Neutrophil (primary cell): ENCODE data around the gene TEX264.

ENCODE experiments used
- H3K27ac ChIP-seq: fragments of 200-600 bp; sonication (generic); 2 replicates; pipeline ENCODE4 v1.5.1; 2016; ENCODE audit warnings: mild to moderate bottlenecking, moderate library complexity
- H3K27me3 ChIP-seq: fragments of 200-600 bp; sonication (generic); 2 replicates; pipeline ENCODE4 v1.6.0; 2016; ENCODE audit warnings: mild to moderate bottlenecking
- H3K36me3 ChIP-seq: fragments of 200-600 bp; sonication (generic); 2 replicates; pipeline ENCODE4 v1.5.1; 2017
- H3K4me1 ChIP-seq, 2 experiments: fragments of 200-600 bp in 1 of 2; sonication (generic) in 1 of 2; 1 replicate in 1 of 2; 2 replicates in 1 of 2; pipeline versions ENCODE4 v1.5.1 to v1.6.1; 2013 to 2016; ENCODE audit warnings: low read depth in 1 of 2, low read length in 1 of 2, mild to moderate bottlenecking in 1 of 2, moderate library complexity in 1 of 2; ENCODE audit not compliant: control insufficient read depth in 1 of 2, insufficient read depth in 1 of 2
- H3K4me3 ChIP-seq, 2 experiments: fragments of 200-600 bp in 1 of 2; sonication (generic) in 1 of 2; 1 replicate in 1 of 2; 2 replicates in 1 of 2; pipeline ENCODE4 v1.5.1; 2013 to 2016; ENCODE audit warnings: low read depth in 1 of 2, low read length in 1 of 2, mild to moderate bottlenecking in 1 of 2, moderate library complexity in 1 of 2
- H3K9me3 ChIP-seq: fragments of 200-600 bp; sonication (generic); 2 replicates; pipeline ENCODE4 v1.5.1; 2016
- TF ChIP-seq, protein P1 (sequence below): fragments of 200-600 bp; sonication (generic); IDR thresholded peaks from 2 replicates; pipeline ENCODE4 v1.5.1; 2016; ENCODE audit warnings: antibody characterized with exemption

TEX264 gene

DNA sequence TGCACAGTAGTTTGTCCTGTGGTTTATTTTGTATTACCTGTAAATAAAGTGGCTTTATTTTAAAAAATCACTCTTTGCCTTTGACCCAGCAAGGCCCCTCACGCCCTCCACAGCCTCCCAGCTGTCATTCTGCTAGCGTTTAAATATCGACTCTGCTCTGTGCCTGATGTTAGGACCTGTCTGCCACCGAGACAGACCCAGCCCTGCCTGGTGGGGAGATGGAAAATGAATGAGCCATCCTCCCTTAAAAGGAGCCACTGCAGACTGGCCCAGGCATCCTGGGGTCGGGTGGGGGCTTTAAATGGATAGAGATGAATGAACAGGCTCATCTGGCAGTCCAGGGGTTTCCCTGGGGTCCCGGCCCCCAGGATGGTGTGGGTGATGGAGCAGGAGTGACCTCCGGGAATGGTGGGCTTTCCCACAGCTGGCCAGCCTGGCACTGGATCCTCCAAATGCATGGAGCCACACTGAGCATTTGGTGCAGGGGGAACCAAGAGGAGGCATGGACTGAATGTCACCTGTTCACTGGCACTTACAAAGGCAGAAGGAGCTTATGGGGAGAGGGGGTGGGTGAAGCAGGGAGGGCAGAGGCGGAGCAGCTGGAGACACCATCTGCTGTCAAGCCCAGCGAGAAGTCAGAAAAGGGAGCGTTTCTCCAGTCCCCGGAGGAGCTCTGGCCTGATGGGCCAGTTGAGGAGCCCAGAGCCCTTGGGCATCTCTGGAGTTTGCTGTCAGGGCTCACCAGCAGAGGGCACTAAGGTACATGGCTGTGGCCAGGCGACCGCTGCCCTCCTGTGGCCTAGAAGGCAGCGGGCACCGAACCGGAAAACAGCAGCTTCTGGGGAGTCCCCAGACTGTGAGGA, 47.7 kb downstream of the TEX264 start:
- no peaks in the 10 kb centered on the region for H3K4me1 ChIP-seq
- TF ChIP-seq, protein P1, sequence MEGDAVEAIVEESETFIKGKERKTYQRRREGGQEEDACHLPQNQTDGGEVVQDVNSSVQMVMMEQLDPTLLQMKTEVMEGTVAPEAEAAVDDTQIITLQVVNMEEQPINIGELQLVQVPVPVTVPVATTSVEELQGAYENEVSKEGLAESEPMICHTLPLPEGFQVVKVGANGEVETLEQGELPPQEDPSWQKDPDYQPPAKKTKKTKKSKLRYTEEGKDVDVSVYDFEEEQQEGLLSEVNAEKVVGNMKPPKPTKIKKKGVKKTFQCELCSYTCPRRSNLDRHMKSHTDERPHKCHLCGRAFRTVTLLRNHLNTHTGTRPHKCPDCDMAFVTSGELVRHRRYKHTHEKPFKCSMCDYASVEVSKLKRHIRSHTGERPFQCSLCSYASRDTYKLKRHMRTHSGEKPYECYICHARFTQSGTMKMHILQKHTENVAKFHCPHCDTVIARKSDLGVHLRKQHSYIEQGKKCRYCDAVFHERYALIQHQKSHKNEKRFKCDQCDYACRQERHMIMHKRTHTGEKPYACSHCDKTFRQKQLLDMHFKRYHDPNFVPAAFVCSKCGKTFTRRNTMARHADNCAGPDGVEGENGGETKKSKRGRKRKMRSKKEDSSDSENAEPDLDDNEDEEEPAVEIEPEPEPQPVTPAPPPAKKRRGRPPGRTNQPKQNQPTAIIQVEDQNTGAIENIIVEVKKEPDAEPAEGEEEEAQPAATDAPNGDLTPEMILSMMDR: no peak

DNA sequence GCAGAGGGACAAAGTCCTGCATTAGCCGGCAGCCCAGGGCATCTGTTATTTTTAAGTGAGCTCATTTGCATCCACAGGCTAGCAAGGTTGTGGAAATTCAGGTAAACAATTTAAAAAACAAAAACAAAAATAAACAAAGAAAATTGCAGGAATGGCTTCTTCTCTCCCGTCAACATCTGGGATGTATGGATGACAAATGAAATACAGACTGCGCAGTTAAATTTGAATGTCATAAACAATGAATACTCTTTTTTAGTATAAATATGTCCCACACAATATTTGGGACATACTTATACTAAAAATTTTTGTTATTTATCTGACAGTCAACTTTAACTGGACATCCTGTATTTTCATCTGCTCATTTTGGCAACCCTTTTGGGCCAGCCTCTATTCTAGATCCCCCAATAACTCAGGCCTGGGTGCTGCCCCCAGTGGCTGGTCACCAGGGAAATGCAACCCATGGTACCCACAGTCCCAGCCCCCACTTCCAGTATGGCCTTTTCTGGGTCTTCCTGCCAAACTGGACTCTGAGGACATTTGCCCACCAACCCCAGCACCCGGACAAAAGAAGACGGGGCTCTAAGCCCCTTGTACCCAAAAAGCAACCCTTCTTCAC, 48.5 kb downstream of the TEX264 start:
- no peaks in the 10 kb centered on the region for H3K9me3 ChIP-seq
- H3K27ac ChIP-seq: no peak overlapping the region
- H3K4me3 ChIP-seq: no peak overlapping the region
- TF ChIP-seq, protein P1: no peak
- H3K27me3 ChIP-seq: no peaks in the 10 kb centered on the region
- H3K4me1 ChIP-seq: no peaks in the 10 kb centered on the region
- no peaks in the 10 kb centered on the region for H3K36me3 ChIP-seq

More for the DNA sequence above, 47.7 kb downstream of the TEX264 start:
- no peak overlapping the region for H3K27ac ChIP-seq
- no peak overlapping the region for H3K4me3 ChIP-seq
- no peaks in the 10 kb centered on the region for H3K36me3 ChIP-seq
- no peaks in the 10 kb centered on the region for H3K9me3 ChIP-seq
- no peaks in the 10 kb centered on the region for H3K27me3 ChIP-seq

GRCh38 chr3:51720292-51721061, 49.4 kb downstream of the TEX264 start:
- Histone ChIP-seq H3K36me3 (no peaks in the 10 kb centered on the region), H3K4me1 (no peaks in the 10 kb centered on the region), H3K27me3 (no peaks in the 10 kb centered on the region), H3K4me3 (no peak overlapping the region), H3K27ac (no peak overlapping the region), H3K9me3 (no peaks in the 10 kb centered on the region)
- TF ChIP-seq, protein P1: no peak

GRCh38 chr3:51721062-51721745, 50.2 kb downstream of the TEX264 start:
- Histone ChIP-seq H3K36me3 (no peaks in the 10 kb centered on the region), H3K4me1 (no peaks in the 10 kb centered on the region), H3K27me3 (no peaks in the 10 kb centered on the region), H3K9me3 (no peaks in the 10 kb centered on the region), H3K4me3 (no peak overlapping the region), H3K27ac (no peak overlapping the region)
- TF ChIP-seq, protein P1: no peak

DNA sequence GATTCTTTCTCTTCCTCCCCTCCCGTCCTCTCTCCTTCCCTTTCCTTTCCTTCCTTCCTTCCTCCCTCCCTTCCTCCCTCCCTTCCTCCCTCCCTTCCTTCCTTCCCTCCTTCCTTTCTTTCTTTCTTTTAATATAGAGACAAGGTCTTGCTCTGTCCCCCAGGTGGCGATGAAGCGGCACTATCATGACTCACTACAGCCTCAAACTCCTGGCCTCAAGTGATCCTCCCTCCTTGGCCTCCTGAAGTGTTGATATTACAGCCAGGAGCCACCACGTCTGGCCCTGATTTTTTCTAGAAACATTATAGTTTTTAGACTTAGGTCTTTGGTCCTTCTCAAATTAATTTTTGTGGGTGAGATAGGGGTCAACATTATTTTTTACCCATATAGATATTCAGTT, 51.3 kb downstream of the TEX264 start:
- Histone ChIP-seq H3K27me3 (no peaks in the 10 kb centered on the region), H3K36me3 (no peaks in the 10 kb centered on the region), H3K9me3 (no peaks in the 10 kb centered on the region), H3K27ac (no peak overlapping the region), H3K4me3 (no peak overlapping the region), H3K4me1 (no peaks in the 10 kb centered on the region)
- TF ChIP-seq, protein P1: no peak
